NCI-H146 treated with DMSO at 0.1 percent for 48 hours (cell line): ENCODE results near the gene PCED1B.

ENCODE experiments used
- DNase-seq: peaks from one replicate; lab custom pipeline; 2025; ENCODE audit not compliant: unreplicated experiment; lab: John Stamatoyannopoulos, UW

Gene PCED1B

DNA sequence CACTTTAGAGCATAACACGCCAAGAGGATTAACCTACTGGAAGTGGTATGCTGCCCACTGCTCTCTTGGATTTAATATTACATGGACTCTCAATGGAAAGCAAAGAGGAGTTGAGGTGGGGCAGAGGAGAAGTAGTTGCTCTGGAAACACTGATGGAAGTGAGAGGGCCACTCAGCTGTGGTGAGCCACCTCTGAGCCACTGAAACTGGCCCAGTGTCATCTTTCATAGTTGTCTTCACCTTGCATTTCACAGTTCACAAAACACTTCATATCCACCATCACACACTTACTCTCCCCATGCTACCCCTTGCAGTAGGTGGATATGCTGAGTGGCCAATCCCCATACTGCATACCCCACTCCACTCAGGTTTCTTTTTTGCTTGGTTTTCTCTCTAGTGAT, 12.2 kb upstream of the PCED1B start:
- DNase-seq, result no peak

DNA sequence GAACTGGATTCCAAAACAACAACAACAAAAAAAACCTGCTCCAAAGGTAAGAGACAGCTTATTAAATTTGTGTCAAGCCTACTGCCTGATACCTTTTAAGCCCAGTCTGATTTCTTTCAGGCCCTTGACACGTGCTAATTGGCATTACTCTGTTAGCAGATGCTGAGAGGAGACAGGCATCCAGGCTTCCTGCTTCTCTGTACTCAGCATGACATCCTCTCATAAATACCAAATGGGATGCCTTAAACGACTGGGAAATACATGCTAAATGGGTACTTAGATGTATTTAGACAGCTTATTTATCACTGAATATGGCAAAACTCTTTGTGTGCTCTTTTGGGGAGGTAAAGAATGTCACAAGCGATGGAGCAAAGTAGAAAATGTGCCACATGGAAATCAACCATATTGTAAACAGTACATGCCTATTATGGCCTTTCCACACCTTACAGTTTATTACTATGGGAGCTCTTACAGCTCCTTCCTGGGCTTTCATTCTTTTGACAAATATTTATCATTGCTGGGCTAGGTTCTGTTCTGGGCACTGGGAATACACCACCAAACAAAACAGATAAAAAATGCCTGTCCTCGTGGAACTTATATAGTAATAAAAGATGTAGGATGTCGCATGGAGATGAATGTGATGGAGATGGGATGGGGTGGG, 11.5 kb upstream of the PCED1B start:
- DNase-seq, result no peak

DNA sequence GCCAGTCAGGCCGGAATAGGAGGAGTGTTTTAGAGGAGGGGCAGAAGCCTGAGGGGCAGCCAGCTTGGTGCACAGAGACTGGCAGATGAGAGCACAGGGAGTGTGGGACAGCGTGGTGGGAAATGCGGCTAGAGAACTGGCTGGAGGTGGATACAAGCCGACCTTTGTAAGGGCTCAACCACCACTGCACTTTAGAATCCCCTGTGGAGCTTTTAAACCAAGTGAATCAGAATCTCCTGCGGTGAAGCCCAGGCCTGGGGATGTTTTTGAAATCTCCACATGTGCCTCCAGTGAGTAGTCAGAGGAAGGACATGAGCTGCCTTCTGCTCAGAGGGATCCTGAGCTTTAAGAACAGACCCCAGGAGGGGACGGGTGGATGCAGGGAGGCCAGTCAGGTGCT, 10.9 kb upstream of the PCED1B start:
- no peak for DNase-seq

DNA sequence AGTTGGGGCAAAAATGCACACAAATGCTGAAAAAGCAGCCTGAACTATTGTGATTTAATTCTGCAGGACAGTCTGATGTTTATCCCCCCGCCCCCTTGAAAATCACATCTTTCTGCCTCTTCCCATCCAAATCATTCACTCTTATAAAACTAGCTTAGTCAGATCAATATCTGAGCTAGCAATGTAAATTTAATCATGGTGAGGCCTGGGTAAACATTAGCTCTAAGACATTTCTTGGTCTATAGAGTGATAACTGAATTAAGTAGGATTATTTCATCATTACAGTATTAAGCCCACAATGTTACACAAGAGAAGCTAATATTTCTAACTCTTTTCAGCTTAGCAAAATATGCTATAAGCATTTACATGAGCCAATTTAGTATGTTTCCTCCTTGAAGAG, 9.1 kb upstream of the PCED1B start:
- no peak for DNase-seq

DNA sequence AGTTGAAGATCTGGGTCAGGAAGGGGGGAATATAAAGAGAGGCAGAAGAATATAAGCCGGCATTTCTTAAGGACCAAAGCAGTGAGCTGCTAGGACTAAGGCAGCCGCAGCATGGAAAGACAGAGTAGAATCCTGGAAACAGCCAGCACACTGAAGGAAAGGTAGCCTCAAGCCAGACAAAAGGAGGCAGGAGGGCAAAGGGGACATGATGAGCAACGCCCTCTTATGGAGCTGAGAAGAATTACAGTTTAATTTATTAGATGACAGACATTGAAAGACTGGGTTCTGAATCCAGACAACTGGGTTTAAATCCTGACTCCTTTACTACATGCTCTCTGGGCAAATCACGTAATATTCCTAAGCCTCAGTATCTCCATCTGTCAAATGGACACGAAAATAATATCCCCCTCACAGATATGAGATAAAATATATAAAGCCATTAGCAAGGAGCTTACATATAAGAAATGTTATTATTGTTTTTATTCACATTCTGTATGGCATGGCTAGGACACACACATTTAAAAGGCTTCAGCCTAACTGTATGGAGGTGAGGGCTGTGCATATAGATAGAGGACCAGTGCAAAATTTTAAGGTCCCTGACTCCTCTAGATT, 8.1 kb upstream of the PCED1B start:
- DNase-seq, result peak; percentile 26

DNA sequence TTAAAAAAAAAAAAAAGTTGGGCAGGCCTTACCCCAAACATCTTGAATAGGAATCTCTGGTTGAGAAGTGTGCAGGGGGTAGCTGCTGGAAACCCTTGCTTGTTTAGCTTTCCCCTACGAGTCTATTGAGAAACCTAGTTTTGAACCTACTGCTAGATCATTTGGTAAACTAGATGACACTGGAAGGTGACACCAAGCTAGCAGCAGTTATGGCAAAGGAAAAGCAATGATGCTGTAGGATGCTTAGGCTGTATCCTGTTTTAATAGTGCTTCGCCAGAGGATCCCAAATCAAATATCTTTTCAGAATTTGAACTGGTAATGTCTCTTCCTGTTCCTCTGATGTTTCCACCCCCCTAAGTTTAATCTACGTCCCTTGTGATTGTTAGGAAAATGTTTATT, 5.5 kb upstream of the PCED1B start:
- no peak for DNase-seq

DNA sequence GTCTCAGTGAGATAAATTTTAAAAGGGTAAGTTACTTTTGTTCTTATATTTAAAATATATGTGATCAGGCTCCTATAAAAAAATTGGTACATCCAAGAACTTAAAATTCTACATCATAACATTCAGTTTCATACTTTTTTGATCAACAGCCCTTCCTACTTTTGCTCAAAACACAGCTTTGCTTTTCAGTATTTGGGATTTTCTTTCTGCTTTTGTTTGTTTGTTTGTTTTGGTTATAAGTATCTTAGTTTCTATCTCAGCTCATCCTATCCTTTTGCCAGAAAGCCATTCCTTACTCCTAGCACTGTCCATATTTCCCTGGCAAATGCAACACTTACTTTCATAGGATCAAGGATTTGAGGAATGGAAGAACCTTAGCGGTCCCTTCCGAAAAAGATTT, 4.7 kb upstream of the PCED1B start:
- no peak for DNase-seq

DNA sequence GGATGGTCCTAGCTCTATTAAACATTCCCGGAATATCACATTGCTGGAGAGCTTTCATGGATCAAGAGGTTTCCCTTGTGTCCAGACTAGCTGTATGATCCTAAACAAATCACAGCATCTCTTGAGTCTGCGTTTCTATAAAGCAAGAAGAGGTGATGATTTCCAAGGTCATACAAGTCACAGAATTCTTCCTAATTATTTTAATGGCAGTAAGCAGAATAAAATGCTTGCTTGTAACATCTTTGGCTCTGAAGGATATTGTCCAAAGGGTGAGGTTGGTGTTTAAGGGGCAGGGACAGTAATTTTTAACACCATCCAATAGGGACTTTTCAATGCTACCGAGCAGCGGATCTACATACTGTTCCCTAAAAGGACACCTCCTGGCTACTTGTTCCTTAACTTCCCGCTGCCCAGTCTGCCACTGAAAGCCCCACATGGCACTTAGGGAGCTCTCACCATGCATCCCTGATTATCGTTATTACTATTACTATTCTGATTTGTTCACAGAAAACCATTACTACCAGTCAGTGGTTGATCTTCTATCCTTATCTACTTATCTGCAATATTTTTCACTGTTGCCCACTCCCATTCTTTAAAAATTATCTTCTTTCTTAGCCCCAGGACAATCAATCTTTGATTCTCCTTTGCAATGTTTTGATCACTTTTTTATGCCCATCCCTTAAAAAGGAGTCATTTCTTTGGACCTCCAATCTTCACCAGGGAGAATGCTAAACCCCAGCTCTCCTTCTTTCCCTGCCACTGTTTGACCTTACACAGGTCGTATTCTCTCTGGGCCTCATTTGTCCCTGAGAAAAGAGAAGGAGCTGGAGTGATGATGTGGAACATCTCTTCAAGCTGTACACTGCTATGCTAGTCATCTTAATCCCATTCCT, 4.0 kb upstream of the PCED1B start:
- DNase-seq, result no peak

DNA sequence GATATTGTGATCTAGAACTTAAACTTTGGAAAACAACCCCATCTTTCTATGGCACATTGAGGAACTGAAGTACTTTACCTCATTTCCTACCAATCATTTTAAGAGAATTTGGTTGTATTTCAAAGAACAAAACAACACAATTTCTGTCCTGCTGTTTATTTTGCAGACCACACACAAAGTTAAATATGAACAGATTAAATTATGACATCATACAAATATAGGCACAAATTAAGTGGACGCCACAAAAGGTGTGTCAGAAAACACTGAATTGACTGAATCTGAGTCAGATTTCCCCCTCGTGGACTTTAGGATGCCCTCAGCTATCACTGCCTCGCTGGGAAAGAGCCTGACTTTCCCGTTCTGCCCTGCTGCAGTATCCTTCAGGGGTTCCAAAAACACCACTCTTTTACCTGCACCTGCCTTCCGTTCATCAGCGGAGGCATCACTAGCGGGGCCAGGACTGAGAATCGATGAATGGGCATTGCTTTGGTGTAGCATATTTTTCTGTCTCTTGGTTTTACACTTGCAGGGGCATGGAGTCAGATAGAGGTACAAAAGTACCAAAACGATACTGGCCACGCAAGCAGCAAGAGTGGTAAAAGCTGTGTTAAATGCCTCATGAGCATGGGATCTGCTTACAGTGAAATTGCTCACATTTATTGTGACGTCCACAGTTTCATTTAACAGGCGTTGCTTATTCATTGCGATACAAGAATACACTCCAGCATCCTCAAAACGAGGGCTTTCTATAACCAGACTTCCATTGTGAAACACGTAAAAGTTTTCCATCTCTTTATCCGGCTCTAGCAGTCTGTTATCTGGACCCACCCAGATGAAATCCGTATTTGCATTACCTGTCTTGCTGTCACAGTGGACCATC, 2.0 kb upstream of the PCED1B start:
- DNase-seq, result no peak

DNA sequence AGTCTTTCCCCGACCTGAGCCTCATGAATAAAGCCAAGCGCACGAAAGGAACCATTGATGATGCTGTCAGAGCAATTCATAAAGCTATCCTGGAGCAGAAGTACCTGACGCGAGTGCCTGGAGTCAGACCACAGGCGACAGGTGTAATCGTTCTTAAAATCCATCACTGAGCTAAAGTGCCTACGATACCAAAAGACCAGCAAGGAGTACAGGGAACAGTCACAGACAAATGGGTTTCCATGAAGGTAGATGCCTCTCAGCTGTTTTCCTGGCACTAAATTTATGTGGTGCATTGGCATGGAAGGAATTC, 1.4 kb upstream of the PCED1B start:
- no peak for DNase-seq

DNA sequence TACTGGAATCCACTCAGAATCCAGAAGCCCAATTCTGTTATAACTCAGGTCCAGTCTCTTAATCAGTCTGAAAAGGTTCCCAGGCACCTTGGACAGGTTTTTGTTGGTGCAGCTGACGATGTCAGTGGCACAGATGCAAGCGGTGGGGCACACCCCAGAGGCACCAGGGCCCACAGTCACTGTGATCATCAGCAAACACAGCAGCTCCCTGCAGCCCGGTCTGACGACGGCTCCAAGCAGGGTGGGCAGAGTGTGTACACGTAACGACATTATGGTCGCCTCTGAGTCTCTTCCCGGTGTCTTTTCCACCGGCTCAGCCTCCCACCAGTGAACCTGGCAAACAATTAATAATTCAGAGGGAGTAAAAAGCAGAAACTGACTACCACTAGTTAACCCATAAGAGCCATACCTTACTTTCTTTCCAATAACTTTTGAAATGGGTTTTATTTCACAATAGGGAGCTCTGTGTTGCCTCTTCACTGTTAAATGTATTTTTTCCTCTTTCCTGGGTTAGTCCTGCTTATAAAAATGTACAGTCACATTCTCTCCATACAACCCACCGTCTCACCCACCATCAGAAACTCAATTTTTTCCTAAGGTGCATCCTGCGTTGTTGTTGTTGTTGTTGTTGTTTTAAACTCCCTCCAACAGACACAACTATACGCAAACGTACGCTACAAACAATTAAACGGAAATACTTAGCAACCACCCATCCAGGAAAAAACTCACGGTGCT, 521 bp upstream of the PCED1B start:
- DNase-seq, result no peak

DNA sequence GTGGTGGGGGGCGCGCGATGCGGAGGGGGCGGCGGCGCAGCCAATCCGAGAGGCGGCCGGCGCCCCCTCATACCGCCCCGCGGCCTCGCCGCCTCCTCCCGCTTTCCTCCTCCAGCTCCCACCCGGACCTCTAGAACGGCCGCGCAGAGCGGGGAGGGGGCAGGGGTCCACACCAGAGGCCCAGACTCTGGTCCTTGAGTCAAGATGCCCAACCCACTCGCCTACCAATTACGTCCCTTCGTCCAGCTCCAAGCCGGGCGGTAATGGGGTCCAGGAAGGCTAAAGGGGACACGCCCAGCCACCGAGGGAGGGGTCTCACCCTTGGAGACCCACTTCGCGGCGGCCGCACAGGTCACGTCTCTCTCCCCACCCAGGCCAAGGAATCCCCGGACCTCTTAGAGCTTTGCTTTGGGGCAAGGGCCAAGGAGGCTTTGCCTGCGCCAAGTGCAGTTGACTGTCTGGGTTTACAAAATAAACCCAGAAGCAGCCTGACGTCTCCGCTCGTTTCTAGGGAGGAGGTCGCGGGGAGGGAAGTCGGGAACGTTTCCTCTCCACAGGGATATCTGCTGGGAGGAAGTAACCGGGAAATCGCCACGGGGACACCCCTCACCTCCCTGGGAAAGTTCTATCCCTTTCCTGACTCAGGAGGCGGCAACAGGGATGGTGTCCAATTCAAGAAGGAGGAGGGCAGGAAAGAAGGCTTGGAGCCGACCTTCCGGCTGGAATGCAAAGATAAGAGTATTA, 732 bp downstream of the PCED1B start:
- DNase-seq, result no peak

DNA sequence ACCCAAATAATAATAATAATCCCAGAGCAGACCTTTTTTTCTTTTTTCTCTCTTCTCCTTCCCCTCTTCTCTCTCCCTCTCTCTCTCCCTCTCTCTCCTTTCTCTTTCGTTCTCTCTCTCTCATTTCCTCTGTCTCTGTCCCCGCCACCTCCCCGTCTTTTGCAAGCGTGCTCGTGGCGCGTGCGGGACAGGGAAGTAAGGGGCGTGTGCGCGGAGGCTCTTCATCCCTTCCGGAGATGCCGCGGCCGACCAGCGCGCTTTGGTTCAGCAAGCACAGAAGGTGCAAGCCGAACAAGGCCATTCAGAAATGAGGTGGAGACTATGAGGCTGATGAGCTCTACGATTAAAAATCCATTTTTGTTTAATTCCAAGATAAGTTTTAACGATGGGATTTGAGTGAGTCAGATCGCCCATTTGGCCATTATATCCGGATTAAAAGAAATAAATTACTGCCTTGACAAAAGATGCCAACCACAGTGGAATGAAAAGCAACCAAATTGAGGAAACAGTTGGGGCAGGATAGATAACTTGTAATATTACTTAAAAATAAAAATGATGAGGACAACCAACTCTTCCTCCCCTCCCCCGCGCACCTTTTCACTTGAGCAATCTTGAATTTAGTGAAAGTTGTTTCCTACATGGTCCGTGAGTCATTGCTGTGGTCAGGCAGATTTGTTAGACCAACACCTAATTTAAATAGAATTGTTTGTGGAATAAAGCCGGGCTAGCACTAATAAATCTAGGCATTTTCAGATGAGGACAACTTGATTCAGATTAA, 1.5 kb downstream of the PCED1B start:
- no peak for DNase-seq

DNA sequence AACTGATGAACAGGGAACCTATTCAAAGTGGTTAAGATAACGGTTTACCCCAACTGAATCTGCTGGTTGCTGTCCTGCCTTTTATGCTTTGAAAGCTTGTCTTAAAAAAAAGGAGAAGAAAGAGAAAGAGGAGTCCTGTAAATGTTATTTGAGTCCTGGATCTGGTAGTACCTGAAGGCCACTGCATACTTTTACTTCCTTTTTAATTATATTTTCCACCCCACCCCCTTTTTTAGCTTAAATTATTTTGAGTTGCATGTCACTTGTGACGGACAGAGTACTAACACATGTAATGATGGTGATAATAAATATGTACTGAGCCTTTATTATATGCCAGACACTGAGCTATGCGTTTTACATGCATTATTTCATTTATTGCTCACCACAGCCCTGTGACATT, 2.9 kb downstream of the PCED1B start:
- DNase-seq, result no peak

DNA sequence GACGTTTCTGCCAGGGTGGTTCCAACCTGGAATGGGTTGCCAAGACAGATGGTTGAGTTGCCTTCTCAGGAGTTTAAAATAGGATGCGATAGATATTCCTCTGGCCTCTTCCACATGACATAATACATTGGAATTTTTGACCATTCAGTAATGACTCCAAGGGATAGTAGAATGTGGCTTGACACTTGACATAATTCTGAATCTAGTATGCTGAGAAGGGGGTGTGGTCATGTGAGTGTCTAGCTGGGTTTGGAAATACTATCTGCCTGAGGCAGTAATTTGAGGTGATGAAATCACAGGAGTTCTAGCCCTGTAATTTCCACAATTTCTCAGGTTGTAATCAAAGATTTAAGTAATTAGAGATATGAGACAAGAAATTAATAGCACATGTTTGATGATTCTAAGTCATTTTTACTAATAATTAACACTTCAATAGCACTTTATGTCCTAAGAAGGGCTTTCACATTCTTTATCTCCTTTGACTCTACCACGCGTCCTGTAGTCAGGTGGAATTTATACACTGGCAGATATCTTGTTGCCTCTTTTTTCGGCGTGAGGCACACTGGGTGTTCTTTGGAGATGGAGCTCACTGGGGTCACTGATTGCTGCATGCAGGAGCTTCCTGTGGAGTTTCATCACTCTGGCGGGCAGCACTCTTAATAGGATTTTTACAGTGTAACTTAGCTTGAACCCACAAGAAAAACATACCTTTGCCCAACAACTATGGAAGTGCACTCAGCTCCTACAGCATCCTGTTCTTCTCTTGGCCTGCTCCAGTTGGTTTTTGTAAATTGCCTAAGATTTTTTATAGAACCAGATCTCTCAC, 3.6 kb downstream of the PCED1B start:
- DNase-seq, result no peak

DNA sequence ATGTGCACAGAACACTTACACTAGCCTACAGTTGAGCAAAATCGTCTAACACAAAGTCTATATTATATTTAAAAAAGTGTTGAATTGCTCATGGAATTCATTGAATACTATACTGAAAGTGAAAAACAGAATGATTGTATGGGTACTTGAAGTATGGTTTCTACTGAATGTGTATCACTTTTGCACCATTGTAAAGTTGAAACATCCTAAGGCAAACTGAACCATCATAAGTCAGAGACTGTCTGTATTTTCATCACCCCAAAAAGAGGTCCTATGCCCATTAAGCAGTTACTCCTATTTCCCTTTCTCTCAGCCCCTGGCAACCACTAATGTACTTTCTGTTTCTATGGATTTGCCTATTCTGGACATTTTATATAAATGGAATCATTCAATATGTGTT, 4.8 kb downstream of the PCED1B start:
- no peak for DNase-seq

DNA sequence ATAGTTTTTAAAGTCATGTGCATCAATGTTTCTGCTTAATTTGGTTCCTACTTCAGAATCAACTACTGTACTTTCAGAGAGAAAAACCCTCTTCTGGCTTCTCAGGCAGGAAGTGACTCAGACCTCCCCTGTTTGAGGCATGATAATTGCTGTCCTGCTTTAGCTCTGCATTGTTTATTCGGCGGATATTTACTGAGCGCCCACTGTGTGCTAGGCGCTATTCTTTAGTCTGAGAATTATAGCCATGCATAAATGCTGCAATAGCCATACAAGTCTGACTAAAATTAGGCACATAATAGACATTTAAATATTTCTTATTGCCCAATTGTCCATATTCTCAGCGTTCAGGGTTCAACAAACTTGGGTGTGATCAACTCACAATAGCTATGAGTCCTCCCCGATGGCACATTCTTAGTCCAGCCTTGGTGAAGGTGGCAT, 6.4 kb downstream of the PCED1B start:
- peak; percentile 55 for DNase-seq

DNA sequence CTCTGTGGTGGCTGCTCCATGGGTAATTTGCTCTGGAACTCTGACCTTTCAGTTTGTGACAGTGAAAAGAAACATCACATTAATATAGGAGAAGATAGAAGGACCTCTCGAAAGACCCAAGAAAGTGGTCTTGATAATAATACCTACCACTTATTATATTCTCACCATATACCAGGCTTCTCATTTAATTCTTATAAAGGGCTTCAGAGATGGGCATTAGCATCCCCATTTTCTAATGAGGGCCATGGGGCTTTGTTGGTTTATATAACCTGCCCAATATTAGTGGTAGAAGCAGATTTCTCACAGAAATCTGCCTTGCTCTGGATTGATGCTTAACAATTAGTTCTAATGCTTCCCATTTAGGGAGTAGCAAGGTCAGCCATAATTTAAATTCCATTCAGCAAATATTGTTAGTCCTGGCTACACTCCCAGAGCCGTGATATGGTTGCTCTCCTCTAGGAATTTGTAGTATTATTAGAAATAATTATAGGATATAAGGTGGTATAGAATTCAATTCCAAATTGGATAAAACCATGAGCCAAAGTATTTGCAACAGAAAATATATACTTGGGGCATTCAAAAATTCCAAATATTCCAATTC, 7.8 kb downstream of the PCED1B start:
- peak; percentile 31 for DNase-seq
